ENCODE data around the gene NSUN4.
"Not testable (repeated sequence)": the region's sequence is repeated elsewhere in the genome, so short reads cannot be mapped to it uniquely, and the experiment has no call there.

The NSUN4 gene

GRCh38 chr1:46367701-46368100 is 27.1 kb downstream of the NSUN4 start:
- DNase-seq (ENCODE audit: low read depth) = not testable (repeated sequence)

DNA sequence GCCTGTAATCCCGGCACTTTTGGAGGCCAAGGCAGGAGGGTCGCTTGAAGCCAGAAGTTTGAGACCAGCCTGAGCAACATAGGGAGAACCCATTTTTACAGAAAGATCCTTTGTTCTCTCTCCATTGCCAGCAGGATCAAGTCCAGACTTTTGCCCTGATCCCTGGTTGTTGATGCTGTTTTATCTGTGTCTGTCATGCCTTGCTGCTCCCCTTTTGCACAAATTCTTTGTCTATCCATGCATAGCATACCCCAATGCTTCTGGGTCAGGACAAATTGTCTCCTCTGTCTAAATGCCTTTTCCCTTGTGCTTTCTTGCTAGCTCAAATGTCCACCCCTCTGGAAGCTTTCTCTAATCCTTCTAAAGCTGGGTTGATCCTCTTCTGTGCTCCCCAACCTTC is 28.2 kb downstream of the NSUN4 start:
- DNase-seq (ENCODE audit: low read depth) = no peak

- DNase-seq (ENCODE audit: low read depth) = no peak
Observed at GRCh38 chr1:46369542-46370213, 29.1 kb downstream of the NSUN4 start.

DNA sequence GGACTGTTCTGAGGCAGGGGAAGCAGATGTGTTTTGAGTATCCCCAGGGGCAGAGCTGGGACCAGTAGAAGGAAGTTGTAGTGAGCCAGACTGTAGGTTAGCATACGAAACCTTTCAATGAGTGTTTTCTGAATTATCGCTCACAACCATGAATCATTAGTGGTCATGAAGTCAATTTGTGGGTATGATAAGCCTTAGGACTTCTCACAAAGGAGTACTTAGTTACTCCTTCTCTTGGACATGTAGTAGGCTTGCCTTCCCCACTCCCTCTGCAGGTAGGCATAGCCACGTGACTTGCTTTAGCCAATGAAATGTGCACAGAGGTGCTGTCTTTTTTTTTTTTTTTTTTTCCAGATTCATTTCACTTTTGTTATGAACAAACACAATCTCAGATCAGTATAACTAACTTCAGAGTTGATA is 29.6 kb downstream of the NSUN4 start:
- DNase-seq (ENCODE audit: low read depth) = no peak

DNA sequence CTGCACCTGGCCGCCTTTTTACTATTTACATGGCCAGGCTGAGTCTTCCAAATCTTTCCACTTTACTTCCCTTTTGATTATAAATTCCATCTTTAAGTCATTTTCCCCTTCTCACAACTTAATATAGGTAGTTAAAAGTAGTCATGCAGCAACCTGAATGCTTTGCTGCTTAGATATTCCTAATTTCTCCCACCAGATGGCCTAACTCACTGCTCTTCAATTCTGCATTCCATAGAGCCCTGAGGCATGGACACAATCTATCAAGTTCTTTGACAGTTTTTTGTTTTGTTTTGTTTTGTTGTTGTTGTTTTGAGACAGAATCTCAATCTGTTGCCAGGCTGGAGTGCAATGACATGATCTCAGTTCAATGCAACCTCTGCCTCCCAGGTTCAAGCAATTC is 31.8 kb downstream of the NSUN4 start:
- DNase-seq (ENCODE audit: low read depth) = no peak

DNA sequence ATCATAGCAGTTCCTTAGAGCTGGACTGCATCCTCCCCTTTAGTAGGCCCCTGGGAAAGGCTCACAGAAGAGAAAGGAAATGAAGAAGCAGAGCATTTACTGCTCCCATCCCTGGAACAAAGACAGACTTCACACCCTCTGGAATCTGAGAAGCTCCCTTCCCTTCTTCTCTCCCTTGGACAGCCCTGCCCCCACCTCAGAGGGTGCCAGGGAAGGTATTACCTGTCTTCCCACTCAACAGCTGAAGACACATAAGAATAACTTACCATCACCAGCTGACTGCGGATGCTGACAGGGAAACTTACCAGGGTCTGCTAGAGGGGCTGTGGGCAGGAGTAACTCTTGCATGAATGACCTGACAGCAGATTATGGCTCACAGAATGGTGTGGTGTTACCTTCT is 39.4 kb downstream of the NSUN4 start:
- DNase-seq (ENCODE audit: low read depth) = no peak

DNA sequence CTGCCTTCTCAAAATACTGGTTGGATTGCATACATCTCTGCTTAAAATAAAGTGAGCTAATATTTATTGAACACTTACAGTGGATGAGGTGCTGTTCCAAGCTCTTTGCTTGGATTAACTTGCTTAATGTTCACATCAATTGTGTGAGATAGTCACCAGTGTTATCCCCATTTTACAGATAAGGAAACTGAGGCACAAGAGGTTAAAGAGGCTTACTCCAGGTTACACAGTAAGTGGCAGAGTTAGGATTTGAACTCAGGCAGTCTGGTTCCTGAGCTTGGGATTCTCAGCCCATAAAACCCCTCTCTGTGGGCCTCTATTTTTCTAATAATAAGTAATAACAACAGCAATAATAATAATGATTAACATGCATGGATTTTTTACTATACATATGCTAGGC is 39.9 kb downstream of the NSUN4 start:
- no peak for DNase-seq (ENCODE audit: low read depth)

DNA sequence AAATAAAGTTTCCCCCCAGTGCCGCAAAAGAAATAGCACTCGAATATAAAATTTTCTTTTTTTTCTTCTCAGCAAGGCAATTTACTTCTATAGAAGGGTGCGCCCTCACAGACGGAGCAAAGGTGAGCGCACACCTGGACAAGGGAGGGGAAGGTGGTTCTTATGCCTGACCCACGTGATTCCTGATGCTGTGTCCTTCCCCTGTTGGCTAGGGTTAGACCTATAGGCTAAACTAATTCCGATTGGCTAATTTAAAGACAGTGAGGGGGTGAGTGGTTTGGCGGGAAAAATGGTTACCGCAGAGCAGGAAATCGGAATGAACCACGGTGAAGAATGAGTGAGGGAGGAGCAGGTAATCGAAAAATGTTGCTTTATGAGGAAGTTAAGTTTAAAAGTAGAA is 52.9 kb downstream of the NSUN4 start:
- DNase-seq (ENCODE audit: low read depth) = no peak

- peak; percentile 11 for DNase-seq (ENCODE audit: low read depth)
Observed at GRCh38 chr1:46394108-46394871, 53.7 kb downstream of the NSUN4 start, which contains the start of gene FAAH. FAAH (plus strand) TSS chr1:46394317; CDS start chr1:46394349, 32 bp downstream.

GRCh38 chr1:46394872-46395465 is 54.4 kb downstream of the NSUN4 start:
- no peak for DNase-seq (ENCODE audit: low read depth)

- no peak for DNase-seq (ENCODE audit: low read depth)
Observed at GRCh38 chr1:46396441-46397398, 56.1 kb downstream of the NSUN4 start.

DNA sequence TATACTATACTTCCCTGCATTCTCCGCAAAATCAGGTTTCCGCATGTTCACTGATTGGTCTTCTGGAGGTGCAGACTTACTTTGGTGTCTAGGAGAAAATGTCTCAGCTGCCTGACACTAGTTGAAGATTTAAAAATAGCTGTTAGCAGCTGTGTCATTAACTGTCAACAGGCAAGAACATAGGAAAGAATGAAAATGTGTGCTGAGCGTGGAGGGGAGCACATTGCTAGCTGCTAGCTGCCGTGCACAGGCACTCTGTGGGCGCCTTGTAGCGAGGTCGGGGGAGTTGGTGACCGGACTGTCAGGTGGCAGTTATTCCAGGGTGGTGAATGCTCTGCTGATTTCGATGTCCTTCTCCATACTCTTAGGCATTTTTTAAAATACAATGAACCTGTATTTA is 58.7 kb downstream of the NSUN4 start:
- no peak for DNase-seq (ENCODE audit: low read depth)

DNA sequence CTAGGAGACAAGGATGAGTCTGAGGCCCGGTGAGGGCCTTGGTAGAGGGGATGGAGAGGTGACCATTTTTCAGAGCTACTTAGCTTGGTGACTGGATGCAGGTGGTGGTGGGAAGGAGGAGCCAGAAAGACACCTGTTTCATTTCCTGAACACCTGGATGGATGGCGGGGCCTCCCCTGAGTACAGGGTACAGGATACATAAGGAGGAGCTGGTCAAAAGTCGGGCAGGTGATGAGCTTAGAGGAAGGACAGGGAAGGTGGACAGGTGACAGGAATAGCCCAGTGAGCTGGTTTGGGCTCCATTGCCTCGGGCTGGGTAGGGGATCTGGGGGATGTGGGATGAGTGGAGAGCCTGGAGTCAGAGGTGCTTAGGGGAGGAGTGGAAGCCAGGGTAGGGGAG is 59.8 kb downstream of the NSUN4 start:
- no peak for DNase-seq (ENCODE audit: low read depth)

GRCh38 chr1:46401154-46401913 is 60.7 kb downstream of the NSUN4 start:
- DNase-seq (ENCODE audit: low read depth) = no peak

GRCh38 chr1:46401964-46402626 is 61.5 kb downstream of the NSUN4 start:
- no peak for DNase-seq (ENCODE audit: low read depth)

GRCh38 chr1:46403916-46404315 is 63.3 kb downstream of the NSUN4 start:
- DNase-seq (ENCODE audit: low read depth) = no peak

- no peak for DNase-seq (ENCODE audit: low read depth)
Observed at GRCh38 chr1:46404482-46405196, 64.0 kb downstream of the NSUN4 start.

- no peak for DNase-seq (ENCODE audit: low read depth)
Observed at GRCh38 chr1:46405197-46405555, 64.6 kb downstream of the NSUN4 start.

DNA sequence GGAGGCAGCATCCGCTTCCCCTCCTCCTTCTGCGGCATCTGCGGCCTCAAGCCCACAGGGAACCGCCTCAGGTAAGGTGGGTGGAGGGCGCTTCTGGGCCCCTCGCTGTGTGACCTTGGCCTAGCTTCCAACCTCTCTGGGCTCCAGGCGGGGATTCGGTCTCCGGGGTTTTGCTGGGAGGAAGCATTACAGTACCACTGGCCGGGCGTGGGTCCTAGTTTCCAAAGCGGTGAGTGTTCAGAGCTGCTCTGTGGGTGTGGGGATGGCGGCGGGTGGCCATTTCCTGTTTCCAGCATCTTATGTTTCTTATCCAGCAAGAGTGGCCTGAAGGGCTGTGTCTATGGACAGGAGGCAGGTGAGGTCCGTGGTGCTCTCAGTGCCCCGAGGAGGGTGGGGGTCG is 65.1 kb downstream of the NSUN4 start:
- DNase-seq (ENCODE audit: low read depth) = no peak

Data from activated gamma-delta T cell treated with anti-CD3 and anti-CD28 coated beads, Interleukin-2, amount 50 U/mL, for 16 hours (primary cell).